GM21619 (cell line): ENCODE data around the gene FBLN2.
"Not testable (repeated sequence)": the region's sequence is repeated elsewhere in the genome, so short reads cannot be mapped to it uniquely, and the experiment has no call there.

Experiments
- ATAC-seq: cut with Tn5 transposase; IDR thresholded peaks from one replicate; pipeline ENCODE4 v1.9.1; 2021; ENCODE audit not compliant: unreplicated experiment

Gene FBLN2

GRCh38 chr3:13548696-13549622 is at the start of gene FBLN2:
Gene FBLN2, plus strand, starts transcription at chr3:13549125. Its CDS starts 21,231 bp downstream, at chr3:13570356.
- ATAC-seq: no peak

- not testable (repeated sequence) for ATAC-seq
Measured at GRCh38 chr3:13499246-13499645, 49.7 kb upstream of the FBLN2 start.

DNA sequence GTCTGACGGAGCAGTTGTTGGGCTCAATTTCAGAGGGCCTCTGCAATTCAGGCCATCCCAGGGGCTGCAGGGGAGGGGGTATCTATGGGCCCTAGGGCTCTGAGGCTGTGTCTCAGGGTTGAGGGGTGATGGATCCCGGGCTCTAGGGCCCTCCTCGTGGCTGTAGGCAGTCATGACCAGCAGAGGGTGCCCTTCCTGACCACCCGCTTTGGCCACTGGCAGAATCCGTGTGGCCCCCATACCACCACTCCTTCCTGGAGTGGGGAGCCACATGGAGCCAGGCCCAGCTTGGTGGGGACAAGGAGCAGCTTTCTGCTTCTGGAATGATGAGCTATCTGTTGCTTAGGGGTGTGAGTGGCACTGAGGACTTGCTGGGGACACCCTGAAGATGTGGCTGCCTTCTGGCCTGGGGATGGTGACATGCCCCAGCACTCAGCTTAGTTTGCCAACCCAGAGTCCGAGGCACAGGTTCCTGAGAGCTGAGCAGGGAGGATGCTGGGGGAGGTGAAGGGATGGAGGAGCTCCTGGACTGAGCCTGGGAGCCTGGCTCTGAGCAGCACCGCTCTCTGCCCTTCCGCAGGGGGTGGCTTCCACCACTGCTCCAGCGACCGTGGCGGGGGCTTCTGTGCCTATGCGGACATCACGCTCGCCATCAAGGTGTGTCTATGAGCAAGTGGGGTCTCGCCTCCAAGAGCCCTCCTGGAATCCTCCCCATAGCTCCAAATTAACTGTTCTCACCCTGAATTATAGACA is 48.6 kb upstream of the FBLN2 start:
- no peak for ATAC-seq

GRCh38 chr3:13501056-13501455 is 47.9 kb upstream of the FBLN2 start:
- ATAC-seq: no peak

DNA sequence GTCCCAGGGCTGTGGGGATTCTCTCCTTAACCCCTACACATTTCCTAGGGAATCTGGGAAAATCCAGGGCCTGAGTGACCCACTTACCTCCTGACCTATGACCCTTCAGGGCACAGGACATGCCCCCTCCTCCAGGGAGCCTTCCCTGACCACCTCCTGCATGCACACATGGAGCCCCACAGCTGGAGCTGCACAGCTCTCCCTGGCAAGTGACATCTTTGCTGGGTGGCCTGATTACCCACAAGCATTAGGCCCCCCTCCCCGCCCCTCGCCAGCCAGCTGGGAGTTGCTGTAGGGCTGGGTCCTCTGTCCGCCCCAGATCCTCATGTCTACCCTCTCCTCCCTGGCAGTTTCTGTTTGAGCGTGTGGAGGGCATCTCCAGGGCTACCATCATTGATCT is 47.4 kb upstream of the FBLN2 start:
- no peak for ATAC-seq

DNA sequence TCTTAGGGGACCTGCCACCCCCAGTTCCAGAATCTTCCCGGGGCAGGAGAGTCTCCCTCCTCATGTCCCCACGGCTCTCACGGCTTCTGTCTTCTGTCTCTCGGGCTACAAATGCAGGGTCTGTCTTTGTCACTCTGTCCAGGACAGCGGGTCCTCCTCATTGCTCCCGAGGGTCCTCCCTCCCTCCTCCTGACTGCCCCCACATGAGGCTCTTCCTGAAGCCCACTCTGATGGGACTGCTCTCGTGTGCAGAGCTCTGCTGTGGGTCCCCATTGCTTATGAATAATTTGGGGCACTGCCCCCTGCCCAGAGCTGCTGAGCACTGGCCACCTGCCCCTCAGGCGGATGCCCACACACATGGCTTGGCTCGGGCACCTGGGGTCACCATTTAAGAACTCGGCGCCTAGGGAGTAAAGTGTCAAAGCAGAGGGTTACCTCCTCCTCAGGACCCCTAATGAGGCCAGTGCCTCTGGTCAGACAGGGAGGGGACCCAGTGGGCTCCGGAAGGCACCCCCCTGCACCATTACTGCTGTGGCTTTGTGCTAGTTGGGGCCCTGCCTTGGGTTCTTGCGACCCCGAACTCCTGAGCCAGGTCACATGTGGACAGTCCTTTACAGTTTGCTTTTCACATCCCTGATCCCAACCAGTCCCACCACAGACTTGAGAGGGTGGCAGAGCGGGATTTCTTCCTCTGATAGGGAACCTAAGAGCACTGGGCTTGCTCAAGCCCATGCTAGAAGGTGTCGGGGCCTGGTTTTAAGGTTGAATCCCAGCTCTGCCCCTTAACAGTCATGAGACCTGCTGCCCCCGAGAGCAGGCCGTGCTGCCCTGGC is 46.8 kb upstream of the FBLN2 start:
- no peak for ATAC-seq

- no peak for ATAC-seq
Measured at GRCh38 chr3:13502791-13503060, 46.2 kb upstream of the FBLN2 start.

DNA sequence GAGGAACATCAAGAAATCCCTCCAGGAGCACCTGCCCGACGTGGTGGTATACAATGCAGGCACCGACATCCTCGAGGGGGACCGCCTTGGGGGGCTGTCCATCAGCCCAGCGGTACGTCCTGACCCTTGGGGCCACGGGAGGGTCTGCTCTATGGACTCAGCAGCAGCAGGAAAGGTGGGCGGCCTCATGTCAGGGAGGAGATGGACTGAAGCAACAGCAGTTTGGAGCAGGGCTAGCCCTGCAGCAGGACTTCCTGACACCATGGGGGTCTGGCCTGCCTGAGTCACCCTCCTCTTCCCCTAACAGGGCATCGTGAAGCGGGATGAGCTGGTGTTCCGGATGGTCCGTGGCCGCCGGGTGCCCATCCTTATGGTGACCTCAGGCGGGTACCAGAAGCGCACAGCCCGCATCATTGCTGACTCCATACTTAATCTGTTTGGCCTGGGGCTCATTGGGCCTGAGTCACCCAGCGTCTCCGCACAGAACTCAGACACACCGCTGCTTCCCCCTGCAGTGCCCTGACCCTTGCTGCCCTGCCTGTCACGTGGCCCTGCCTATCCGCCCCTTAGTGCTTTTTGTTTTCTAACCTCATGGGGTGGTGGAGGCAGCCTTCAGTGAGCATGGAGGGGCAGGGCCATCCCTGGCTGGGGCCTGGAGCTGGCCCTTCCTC is 44.6 kb upstream of the FBLN2 start:
- no peak for ATAC-seq

DNA sequence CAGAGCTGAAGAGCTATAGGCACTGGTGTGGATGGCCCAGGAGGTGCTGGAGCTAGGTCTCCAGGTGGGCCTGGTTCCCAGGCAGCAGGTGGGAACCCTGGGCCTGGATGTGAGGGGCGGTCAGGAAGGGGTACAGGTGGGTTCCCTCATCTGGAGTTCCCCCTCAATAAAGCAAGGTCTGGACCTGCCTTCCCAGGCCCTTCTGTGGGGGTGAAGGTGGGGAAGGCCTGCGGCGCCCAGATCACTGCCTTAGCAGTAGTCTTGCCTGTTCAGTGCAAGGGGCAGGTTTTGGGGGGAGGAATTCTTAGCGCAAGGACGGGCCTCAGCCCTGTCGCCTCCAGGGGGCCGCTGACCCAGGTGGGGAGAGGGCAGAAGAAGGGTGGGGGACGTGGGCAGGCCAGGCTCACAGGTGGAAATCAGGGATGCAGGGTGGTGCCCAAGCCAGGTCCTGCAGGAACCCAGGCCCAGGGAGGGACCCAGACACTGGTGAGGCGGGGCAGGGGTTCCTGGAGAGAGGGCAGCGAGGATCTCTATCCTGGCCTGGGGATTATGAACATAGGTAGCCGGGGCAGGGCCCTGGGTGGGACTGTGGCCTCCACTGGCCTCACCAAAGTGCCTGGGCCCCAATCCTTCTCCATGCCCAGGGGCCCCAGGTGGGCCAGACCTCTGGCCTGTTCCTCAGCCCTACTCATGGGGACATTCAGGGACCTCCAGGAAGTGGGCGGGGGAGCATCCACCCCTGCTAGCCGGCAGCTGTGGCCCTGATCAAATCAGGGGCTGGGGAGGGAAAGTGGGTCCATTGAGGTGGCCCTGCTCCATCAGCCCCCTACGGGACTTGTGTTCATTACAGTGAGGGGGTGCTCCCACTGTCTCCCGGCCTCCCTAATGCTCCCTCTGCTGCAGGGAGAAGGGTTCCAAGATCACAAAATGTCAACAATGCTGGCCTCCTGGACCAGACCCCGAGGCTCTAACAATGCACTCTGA is 43.5 kb upstream of the FBLN2 start:
- ATAC-seq: no peak

- ATAC-seq: no peak
Measured at GRCh38 chr3:13506239-13506638, 42.7 kb upstream of the FBLN2 start.

DNA sequence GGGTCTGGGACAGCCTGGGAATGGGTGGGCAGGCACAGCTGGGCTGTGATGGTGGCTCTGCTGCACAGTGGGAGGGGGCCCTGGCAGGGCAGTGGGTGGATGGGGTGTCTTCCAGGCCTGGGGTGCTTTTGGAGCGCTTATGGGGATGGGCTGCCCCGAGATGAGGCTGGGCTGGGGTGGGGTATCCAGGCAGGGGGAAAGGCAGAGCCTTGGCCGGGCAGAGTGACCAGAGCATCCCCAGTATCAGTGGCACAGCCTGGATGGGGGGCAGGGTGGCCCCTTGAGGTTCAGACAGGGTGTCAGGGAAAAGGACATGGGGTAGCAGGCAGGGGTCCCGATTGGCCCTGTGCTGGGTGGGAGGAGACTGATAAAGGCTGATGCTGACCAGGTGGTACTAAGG is 42.2 kb upstream of the FBLN2 start:
- no peak for ATAC-seq

DNA sequence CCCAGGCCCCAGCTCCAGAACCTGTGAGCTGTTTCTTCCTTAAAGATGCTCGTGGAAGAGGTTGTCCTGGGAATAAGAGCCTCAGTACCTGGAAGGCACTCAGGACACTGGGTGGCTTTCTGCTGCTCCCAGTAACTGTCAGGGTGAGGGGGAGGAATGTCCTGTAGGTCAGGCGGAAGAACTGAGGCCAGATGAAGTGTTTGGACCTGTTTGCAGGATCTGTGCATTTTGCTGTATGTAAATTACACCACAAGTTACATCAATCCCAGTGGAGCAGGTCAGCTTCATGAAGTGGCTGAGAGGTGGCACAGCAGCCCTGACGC is 41.7 kb upstream of the FBLN2 start:
- ATAC-seq: no peak

- no peak for ATAC-seq
Measured at GRCh38 chr3:13507570-13508339, 41.2 kb upstream of the FBLN2 start.

DNA sequence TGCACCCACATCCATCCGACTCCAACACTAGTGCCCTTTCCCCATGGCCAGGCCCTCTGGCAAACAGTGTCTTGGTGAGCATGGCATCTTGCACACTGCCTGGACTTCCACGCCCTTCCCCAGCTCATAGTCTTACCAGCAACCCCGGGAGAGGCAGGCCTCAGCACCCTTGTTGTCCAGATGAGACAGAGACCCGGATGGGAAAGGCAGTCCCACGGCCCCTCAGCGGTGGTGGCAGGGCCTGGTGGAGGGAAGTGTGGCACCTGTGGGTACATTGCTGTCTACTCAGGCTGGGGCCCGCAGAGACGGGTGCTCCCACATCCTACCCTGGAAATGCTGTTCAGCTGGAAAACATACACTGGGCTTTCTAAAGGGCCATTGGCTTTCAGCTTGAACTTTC is 40.4 kb upstream of the FBLN2 start:
- no peak for ATAC-seq

- ATAC-seq: no peak
Measured at GRCh38 chr3:13509059-13509815, 39.7 kb upstream of the FBLN2 start.

GRCh38 chr3:13509816-13510192 is 39.1 kb upstream of the FBLN2 start:
- no peak for ATAC-seq

- no peak for ATAC-seq
Measured at GRCh38 chr3:13512451-13512850, 36.5 kb upstream of the FBLN2 start.

DNA sequence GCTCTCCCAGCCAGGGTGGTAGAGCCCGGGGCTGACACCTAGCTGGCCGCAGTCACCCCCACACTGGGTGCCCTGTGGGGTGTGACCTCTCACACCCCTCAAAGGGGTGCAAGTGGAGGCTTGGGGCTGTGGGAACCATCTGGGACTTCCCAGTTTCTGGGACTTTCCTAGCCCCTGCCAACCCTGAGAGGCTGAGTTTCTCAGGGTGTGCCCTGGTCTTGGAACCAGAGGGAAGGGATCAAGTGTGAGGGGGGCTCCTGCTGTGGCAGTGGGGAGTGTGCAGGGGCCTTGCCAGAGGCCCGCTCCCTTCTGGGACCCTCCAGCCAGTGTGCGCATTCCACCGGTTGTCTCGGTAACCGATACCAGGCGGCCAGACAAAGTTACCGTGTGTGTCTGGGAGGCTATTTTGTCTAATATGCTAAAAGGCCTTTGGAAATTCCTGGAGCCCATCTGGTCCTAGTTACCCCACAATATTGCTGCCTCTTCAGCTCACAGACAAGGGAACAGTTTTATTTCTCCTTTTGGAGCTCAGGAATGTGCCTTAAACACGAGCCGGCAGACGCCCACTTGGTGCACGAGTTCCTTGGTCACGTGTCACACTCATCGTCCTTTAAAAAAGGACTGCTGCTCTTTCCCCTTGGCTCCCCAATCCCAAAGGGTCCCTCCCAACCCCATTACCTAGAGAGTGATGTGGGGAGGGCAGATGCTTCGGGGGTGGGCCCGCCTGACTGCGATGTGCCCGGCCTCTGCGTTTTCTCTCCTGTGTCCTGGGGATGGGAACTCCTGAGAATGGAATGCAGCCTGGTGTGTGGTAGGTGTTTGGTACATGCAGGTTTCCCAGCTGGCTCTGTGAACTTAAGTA is 35.6 kb upstream of the FBLN2 start:
- no peak for ATAC-seq
